GM12874 (cell line): Measurements from ENCODE around the gene DNAJC18.

Experiments used
- CTCF ChIP-seq: IDR thresholded peaks from 2 replicates; pipeline ENCODE4 v1.5.1; 2011; ENCODE audit warnings: low read depth, mild to moderate bottlenecking, control low read depth, low read length, moderate library complexity; ENCODE audit not compliant: insufficient read depth

Gene DNAJC18

GRCh38 chr5:139378941-139379361, 60.4 kb downstream of the DNAJC18 start:
- TF ChIP-seq CTCF: no peak

GRCh38 chr5:139378101-139378825, 61.1 kb downstream of the DNAJC18 start:
- no peak for TF ChIP-seq CTCF

- no peak for TF ChIP-seq CTCF
Measured at GRCh38 chr5:139377226-139377625, 62.1 kb downstream of the DNAJC18 start.

- no peak for TF ChIP-seq CTCF
Measured at GRCh38 chr5:139376364-139376763, 63.0 kb downstream of the DNAJC18 start.

- no peak for TF ChIP-seq CTCF
Measured at GRCh38 chr5:139374909-139375308, 64.4 kb downstream of the DNAJC18 start.

GRCh38 chr5:139371482-139372435, 67.6 kb downstream of the DNAJC18 start:
- TF ChIP-seq CTCF: no peak

GRCh38 chr5:139369181-139369580, 70.1 kb downstream of the DNAJC18 start:
- no peak for TF ChIP-seq CTCF
